Measurements from ENCODE around the gene CACNA2D2. TPM values are rescaled to one million over a fixed set of nuclear protein-coding genes. Genes with fewer than 3 reads are reported as not detected.

CACNA2D2 gene
- total RNA-seq, 4 donors from 2014 or later = 0.31 to 1.7 (median 0.66) TPM

DNA sequence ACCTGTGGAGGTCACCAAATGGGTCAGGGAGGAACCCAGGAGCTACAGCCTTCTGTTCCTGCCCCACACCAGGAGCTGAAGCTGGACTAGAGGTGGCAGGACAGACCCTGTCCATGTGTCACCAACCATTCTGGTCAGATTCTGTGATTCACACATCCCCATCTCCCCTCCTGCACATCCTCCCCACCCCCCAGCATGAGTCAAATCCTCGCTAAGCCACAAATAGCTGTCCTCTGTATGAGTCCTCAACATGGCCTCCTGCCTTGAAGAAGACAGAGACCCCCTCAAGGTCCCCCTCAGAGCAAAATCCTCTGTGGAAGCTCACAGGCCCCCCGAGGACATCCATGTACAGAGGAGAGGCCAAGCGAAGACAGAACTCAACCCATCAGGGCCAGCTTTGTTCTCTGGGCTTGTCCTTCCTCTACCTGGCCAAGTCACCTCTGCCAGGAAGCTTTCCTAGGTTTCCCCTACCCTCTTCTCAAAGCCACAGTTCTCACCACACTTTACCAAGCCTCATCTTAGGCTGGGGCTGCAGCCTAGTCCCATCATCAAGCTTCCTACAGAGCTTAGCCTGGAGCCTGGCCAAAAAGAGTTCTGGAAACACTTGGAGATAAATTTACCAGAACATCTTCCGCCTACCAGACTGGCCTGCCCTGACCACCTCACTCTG lies 17.1 kb downstream of the CACNA2D2 start:
- 90% methylated on average over 2 of the region's 4 CpGs; no CpG with 5 or more reads in 1 of the 2 donors for WGBS, 2 donors (ENCODE audit: low coverage in 1 of 2)

DNA sequence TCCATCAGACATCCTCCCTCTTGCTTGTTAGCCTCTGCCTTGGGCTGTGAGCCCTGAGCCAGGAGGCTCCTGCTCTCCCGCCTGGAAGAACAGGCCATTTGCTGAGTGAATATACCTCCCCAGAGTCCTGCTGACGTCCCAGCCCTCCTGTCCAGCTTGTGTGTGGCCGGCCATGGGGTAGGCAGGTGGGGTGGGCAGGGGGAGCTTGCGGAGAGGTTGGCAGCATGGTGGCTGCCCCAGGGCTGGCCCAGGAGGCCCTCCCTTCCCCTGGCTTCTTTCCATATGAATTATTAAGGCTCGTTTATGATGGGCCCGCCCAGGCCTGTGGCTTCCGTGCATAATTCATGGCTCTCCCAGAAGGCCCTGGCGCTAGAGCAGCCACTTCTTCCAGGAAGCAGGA lies 18.7 kb downstream of the CACNA2D2 start:
- Histone ChIP-seq H3K27me3 (no peaks in the 10 kb centered on the region), H3K9me3 (no peaks in the 10 kb centered on the region), H3K4me1 (no peaks in the 10 kb centered on the region), H3K4me3 (no peak overlapping the region), H3K27ac (no peak overlapping the region), H3K36me3 (no peaks in the 10 kb centered on the region)
- WGBS, 2 donors (ENCODE audit: low coverage in 1 of 2) = no CpG with 5 or more reads among the region's 8 CpGs
- ATAC-seq = no peak
- TF ChIP-seq POLR2A (IDR thresholded peaks at IDR 0.05) = no peak
- no peak for TF ChIP-seq POLR2AphosphoS5 (IDR thresholded peaks at IDR 0.05)
- TF ChIP-seq, protein P1, sequence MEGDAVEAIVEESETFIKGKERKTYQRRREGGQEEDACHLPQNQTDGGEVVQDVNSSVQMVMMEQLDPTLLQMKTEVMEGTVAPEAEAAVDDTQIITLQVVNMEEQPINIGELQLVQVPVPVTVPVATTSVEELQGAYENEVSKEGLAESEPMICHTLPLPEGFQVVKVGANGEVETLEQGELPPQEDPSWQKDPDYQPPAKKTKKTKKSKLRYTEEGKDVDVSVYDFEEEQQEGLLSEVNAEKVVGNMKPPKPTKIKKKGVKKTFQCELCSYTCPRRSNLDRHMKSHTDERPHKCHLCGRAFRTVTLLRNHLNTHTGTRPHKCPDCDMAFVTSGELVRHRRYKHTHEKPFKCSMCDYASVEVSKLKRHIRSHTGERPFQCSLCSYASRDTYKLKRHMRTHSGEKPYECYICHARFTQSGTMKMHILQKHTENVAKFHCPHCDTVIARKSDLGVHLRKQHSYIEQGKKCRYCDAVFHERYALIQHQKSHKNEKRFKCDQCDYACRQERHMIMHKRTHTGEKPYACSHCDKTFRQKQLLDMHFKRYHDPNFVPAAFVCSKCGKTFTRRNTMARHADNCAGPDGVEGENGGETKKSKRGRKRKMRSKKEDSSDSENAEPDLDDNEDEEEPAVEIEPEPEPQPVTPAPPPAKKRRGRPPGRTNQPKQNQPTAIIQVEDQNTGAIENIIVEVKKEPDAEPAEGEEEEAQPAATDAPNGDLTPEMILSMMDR (IDR thresholded peaks at IDR 0.05) = no peak
- TF ChIP-seq EP300 (IDR thresholded peaks at IDR 0.05) = no peak

More for the DNA sequence above, 17.1 kb downstream of the CACNA2D2 start:
- ATAC-seq = no peak
- no peak overlapping the region for H3K4me3 ChIP-seq
- H3K27ac ChIP-seq = no peak overlapping the region
- no peaks in the 10 kb centered on the region for H3K36me3 ChIP-seq
- H3K9me3 ChIP-seq = no peaks in the 10 kb centered on the region
- no peaks in the 10 kb centered on the region for H3K27me3 ChIP-seq
- no peak for TF ChIP-seq EP300 (IDR thresholded peaks at IDR 0.05)
- TF ChIP-seq POLR2A (IDR thresholded peaks at IDR 0.05) = no peak
- no peak for TF ChIP-seq POLR2AphosphoS5 (IDR thresholded peaks at IDR 0.05)
- TF ChIP-seq, protein P1 (IDR thresholded peaks at IDR 0.05) = no peak
- H3K4me1 ChIP-seq = no peaks in the 10 kb centered on the region

DNA sequence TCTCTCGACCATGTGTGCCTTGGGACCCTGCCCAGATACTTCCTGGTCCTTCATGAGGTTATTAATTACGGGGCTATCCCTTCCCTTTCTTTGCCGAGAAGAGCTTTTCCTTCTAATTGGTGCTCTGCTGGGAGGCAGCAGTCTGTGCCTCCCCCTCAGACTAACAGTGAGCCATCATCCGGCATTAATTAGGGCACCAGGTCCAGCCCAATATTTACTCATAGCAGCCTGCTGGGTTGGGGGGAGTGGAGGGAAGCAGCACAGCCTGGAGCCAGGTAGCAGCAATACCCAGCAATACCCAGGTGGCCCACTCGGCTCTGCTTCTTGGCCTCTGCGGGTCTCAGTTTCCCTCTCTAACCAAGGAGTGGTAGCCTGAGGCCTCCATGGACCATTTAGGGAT lies 20.1 kb downstream of the CACNA2D2 start:
- H3K36me3 ChIP-seq = no peaks in the 10 kb centered on the region
- no peak overlapping the region for H3K27ac ChIP-seq
- H3K4me1 ChIP-seq = no peaks in the 10 kb centered on the region
- no peaks in the 10 kb centered on the region for H3K9me3 ChIP-seq
- no peaks in the 10 kb centered on the region for H3K27me3 ChIP-seq
- 70% methylated on average over 2 of the region's 6 CpGs; no CpG with 5 or more reads in 1 of the 2 donors for WGBS, 2 donors (ENCODE audit: low coverage in 1 of 2)
- no peak for ATAC-seq
- TF ChIP-seq EP300 (IDR thresholded peaks at IDR 0.05) (no peak), POLR2A (IDR thresholded peaks at IDR 0.05) (no peak), POLR2AphosphoS5 (IDR thresholded peaks at IDR 0.05) (no peak)
- TF ChIP-seq, protein P1 (IDR thresholded peaks at IDR 0.05) = no peak
- H3K4me3 ChIP-seq = no peak overlapping the region

DNA sequence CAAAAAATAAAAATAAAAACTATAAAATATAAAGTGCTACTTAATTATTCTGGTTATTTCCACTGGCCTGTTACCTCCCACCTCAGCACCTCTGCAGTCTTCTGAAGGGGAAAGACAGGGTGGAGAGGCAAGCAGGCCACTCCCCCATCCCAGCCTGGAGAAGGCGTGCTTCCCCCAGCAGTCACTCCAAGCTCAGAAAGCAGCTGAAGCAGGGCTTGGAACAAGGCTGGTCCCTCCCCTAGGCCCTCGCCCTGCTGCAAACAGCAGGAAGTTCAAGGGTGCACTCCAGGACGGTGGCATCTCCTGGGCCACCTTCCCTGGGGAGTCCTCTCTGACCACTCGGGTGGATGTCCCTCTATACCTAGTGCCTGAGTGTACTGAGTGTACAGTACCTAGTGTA lies 21.4 kb downstream of the CACNA2D2 start:
- TF ChIP-seq EP300 (IDR thresholded peaks at IDR 0.05) = no peak
- TF ChIP-seq, protein P1 (IDR thresholded peaks at IDR 0.05) = no peak
- no peak for TF ChIP-seq POLR2A (IDR thresholded peaks at IDR 0.05)
- no peak for TF ChIP-seq POLR2AphosphoS5 (IDR thresholded peaks at IDR 0.05)
- H3K36me3 ChIP-seq = no peaks in the 10 kb centered on the region
- H3K4me3 ChIP-seq = no peak overlapping the region
- 48 to 53% methylated on average over 2 to 3 of the region's 4 CpGs for WGBS, 2 donors (ENCODE audit: low coverage in 1 of 2)
- H3K27ac ChIP-seq = no peak overlapping the region
- H3K9me3 ChIP-seq = no peaks in the 10 kb centered on the region
- ATAC-seq = no peak
- no peaks in the 10 kb centered on the region for H3K4me1 ChIP-seq
- no peaks in the 10 kb centered on the region for H3K27me3 ChIP-seq

DNA sequence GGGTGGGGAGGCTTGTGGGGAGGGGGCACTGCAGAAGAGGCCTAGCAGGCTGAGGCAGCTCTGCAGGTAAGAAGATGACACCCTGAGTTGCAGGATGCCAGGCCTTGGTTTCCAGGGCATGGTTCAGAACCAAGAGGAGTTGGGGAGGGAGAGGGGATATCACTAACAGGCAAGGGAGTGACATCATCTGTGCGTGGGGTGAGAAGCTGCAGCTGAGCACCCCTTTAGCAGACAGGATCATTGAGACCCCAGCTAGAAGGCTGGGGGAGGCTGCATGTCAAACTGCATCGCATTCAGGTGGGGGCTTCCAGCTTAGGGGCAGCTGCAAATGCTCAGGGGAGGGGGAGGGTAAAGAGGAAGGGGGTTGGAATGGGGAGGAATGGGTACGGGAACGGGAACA lies 23.0 kb downstream of the CACNA2D2 start:
- Histone ChIP-seq H3K9me3 (no peaks in the 10 kb centered on the region), H3K27ac (no peak overlapping the region), H3K4me3 (no peak overlapping the region), H3K27me3 (no peaks in the 10 kb centered on the region), H3K36me3 (no peaks in the 10 kb centered on the region), H3K4me1 (no peaks in the 10 kb centered on the region)
- TF ChIP-seq, protein P1 (IDR thresholded peaks at IDR 0.05) = no peak
- TF ChIP-seq POLR2A (IDR thresholded peaks at IDR 0.05) = no peak
- no peak for TF ChIP-seq POLR2AphosphoS5 (IDR thresholded peaks at IDR 0.05)
- no peak for TF ChIP-seq EP300 (IDR thresholded peaks at IDR 0.05)
- 83% methylated on average over 2 of the region's 4 CpGs; no CpG with 5 or more reads in 1 of the 2 donors for WGBS, 2 donors (ENCODE audit: low coverage in 1 of 2)
- no peak for ATAC-seq
